Stimulated activated CD8-positive, alpha-beta memory T cell treated with anti-CD3 and anti-CD28 coated beads, Interleukin-15, amount 100 ng/mL, for 48 hours (primary cell): Measurements from ENCODE around the gene ACTN4.

Experiments used
- DNase-seq, 2 donors: peaks; one replicate each; pipeline ENCODE4 v3.0.0-alpha.2; 2020; ENCODE audit warnings: low read depth in 2 of 2

Gene ACTN4

DNA sequence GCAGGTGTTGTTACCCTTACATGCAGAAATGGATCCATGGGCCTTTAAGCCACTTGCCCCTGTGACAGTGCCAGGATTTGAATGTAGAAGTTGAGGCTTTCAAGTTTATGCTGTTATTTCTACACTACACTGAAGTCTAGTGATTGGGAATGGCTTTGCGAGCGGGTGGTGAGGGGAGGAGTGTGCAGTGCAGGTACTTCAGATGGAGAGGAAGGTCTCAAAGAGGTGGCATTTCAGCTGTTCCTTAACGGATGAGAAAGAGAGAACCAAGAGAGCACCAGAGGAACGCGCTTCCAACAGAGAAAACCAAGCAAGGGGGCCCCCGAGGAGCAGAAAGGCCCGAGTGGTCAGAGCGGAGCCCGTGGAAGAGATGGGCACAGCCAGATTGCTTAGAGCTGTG, 13.3 kb downstream of the ACTN4 start:
- DNase-seq, result no peak

- DNase-seq, result no peak
These were observed 13.7 kb downstream of the ACTN4 start for GRCh38 chr19:38661136-38661535.

DNA sequence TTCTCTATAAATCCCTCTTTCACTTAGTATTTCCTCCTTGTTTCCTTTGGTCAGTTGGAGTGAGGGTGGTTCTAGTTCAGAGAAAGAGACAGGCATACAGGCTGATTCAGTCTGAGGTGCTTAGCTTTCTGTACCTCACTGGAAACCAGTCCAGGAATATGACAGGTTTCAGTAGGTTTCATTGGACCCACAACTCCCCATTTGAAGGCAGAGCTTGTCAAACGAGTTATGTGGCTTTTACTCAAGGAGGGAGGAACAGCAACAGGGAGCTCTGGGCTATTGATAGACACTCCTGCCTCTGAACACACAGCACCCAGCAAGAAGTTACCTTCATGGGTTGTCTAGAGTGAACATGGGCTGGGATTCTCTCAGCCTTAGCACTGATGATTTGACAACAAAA, 14.5 kb downstream of the ACTN4 start:
- DNase-seq, result no peak

DNA sequence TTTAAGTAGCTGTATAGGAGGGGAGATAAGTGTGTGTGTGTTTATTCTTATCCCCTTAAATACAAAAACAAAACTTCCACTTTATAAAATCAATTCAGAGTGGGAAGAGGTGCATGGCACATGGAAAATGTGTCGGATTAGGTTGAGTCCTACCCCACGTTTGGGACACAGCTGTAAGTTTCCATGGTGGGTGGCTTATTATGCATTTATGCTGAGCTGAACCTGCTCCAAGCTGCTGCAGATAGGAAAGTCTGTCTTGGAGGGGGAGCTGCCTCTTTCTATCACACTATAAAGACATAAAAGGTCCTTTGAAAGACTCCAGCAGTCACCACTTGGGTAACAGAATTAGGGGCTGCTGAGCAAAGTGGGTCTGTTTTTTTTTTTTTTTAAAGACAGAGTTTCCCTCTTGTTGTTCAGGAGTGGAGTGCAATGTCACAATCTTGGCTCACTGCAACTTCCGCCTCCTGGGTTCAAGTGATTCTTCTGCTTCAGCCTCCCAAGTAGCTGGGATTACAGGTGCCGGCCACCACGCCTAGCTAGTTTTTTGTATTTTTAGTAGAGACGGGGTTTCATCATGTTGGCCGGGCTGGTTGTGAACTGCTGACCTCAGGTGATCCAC, 15.2 kb downstream of the ACTN4 start:
- DNase-seq, result no peak

GRCh38 chr19:38663156-38663651, 15.8 kb downstream of the ACTN4 start:
- no peak for DNase-seq

- DNase-seq, result no peak
These were observed 16.6 kb downstream of the ACTN4 start for GRCh38 chr19:38663957-38664502.

DNA sequence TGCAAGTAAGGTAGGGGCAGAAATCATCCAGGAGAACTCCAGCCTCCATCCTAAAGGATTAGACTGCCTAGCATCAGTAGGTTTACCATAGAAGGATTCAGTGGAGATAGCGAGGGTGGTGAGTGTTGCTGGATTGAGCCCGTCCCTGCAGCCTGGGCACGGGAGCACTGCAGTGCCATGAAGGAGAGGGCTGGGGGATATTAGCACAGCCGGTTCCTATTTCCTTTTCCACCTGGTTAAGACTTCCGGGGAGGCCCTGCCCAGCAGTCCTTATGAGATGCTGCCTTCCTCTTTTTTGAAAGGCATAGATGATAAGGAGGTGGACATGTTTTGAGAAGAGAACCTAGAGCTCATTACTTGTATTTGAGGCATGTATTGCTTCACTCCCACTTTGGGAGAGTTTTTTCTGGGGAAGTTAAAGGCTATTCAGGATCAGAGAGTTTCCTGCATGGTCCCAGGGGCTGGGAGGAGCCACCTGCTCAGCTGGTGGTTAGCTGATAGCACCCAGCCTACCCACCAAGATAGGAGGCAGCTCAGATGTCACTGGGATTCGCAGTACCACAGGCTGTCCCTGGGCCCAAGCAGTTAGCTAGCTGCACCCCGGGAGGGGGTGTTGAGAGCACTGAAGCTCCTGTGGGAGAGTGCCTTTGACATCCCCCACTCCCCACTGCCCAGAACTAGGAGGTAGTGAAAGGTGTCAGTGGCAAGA, 17.2 kb downstream of the ACTN4 start:
- DNase-seq, result no peak

DNA sequence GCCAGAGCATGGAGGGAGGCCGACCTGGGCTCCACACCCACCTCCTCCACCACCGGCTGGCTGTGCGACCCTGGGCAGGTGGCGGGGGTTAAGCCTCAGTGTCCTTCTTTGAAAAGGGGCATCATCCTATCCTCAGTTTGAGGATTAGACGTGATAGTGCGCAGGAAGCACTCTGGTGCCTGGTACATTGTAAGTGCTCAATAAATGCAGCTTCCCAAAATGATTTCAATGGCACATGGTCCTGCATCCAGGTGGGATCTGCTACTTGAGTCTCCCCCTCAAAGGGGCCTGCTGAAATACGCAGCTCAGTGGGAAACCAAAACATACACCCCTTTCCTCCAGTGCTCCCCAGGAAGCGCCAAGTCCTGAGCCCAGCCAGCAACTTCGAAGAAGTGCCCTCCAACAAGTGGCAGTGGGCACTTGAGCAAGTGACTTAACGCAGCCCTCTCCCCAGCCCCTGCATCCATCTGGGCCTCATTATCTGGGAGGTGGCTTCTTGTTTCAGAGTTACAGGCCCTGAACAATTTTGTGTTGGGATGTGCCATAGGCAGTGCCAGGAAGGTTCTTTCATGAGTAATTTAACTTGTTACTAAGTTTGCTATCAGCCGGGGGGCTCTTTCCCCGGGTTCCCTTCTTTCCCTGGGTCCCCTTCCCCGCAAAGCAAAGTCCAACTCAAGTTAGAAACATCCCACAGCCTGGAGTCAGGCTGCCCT, 17.9 kb downstream of the ACTN4 start:
- DNase-seq, result no peak

- DNase-seq, result no peak
These were observed 18.7 kb downstream of the ACTN4 start for GRCh38 chr19:38665950-38666662.

DNA sequence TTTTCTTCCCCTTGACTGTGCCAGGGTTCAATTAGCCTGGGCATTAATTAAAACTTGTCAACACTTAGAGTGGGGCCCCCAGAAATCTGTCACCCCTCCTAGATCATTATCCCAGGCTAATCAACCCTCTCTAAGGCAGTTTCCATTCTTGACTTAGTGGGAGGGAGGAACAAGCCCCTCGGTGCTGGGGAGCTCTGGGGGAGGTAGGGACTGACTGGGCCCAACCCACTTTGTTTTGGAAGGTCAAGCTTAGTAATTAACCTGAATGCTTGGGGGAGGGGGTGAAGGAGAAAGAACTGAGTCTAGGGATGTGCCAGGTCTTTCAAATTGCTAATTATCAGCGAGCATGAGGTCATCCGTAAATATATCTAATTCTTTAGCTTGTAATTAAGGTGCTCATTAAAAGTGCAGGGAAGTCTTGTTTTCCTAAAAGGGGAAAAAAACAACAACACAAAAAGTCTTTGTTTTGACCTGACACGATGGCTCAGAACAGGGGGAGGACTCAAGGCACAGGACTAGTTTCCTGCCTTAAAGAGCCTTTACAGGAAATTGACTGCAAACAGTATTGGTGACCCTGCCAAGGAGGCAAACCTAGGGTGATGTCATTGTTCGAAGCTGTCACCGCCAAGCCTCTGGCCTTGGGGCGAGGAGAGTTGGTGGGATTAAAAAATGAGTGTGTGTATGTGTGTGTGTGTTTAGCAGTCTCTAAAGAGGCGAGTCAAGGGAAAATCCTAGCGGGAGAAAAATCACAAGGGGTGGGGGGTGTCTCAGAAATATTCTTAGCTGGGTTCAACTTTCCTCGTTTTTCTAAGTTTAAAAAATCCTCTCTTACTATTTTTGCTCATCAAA, 19.4 kb downstream of the ACTN4 start:
- no peak for DNase-seq

DNA sequence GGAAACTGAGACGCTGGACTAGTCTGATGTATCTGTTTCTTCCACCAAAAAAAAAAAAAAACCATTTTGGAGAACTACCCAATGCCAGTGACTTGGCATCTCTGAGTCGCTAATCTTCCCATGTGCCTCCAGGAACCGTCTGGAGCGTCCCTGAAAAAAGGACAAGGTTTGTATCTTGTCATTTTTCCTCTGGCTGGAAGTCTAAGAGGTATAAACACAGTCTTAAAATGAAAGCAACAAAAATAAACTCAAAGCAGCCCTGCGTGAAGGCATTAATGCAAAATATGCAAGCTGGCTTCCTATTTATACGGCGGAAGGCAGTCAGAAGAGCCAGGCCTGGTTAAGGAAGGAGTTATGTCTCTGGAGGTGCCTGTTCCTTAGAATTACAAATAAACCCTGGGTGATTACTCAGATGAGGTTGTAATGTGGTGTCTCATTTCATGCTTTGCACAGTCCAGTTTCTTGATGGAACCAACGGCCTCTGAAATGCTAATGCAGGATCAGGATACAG, 20.3 kb downstream of the ACTN4 start:
- DNase-seq, result no peak

- no peak for DNase-seq
These were observed 22.1 kb downstream of the ACTN4 start for GRCh38 chr19:38669552-38669951.

GRCh38 chr19:38670921-38671398, 23.5 kb downstream of the ACTN4 start:
- DNase-seq, result no peak

- DNase-seq, result no peak
These were observed 24.2 kb downstream of the ACTN4 start for GRCh38 chr19:38671654-38672053.

DNA sequence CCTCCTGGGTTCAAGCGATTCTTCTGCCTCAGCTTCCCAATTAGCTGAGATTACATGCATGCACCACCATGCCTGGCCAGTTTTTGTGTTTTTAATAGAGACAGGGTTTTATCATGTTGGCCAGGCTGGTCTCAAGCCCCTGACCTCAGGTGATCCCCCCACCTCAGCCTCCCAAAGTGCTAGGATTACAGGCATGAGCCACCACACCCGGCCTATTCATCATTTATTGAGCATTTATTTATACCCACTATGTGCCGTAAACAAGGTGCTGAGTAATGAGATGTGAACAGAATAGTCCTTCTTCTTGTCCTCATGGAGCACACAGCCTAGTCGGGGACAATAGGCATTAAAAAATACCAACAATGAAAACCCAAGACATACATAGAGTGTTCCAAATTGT, 25.6 kb downstream of the ACTN4 start:
- DNase-seq, result no peak

DNA sequence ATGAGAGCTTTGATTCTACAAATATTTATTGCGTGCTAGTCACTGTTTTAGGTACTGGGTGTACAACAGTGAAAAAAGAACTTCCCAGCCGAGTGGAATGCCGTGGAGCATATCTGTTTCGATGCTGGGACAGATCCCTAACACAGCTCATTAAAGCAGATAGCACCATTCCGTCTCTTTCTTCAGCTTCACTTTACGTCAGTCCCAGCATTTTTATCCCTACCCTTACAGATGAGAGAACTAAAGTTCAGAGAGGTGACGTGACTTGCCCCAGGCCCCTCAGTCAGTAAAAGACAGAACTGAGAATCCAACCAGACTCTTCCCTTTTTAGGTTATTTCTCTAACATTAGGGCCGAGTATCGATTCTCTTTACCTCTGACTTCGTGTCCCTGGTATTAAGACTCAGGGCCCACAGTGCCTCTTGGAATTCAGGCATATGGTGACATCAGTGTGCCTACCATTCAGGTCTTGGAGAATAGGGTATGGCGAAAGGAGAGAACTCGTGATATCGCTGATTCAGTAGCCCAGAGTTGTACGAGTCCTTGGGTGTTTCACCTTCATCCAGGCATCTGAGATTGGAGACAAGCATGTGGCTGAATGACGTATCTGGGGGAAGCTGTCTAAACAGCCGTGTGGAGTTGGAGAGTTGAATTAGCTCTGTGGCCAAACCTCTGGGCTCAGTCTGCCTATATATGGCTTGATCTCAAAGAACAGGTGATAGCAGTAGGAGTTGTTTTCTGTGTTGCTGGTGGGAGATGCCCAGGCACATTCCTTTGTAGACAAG, 27.1 kb downstream of the ACTN4 start:
- DNase-seq, result no peak

DNA sequence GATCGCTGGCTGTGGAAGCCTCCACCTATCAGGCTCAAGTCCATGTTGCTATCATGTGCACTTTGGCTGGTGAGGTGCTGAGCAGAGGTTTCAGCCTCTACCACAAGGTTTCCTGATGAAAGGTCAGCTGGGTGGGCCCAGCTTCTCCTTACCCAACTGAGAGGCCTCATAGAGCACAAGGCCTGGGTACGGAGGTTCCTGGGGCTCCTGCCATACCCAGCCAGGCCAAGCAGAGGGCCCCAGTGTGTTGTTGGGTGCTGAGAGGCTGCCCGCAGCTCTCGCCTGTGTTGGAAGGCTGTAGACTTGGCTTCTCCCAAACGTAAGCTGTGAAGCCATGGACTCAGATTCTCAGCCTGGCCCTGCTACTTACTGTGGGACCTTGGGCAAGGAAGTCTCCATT, 28.2 kb downstream of the ACTN4 start:
- DNase-seq, result no peak

GRCh38 chr19:38676023-38676877, 28.8 kb downstream of the ACTN4 start:
- no peak for DNase-seq
